AG04450 (cell line): ENCODE measurements around the gene ZFYVE27. TPM values are rescaled to one million over a fixed set of nuclear protein-coding genes. Genes with fewer than 3 reads are reported as not detected.

Source experiments
- CTCF ChIA-PET: fragments of 300-600, 350-600 bp; formaldehyde crosslinking; extraction: SDS; loops from one replicate; lab custom pipeline; 2022; ENCODE audit warnings: antibody characterized with exemption, inconsistent platforms; lab: Charles Lee
- POLR2A ChIA-PET: fragments of 350-600 bp; formaldehyde crosslinking; extraction: SDS; loops from one replicate; lab custom pipeline; 2021; ENCODE audit warnings: antibody characterized with exemption, inconsistent platforms; lab: Yijun Ruan, JAX
- DNase-seq: peaks from one replicate; pipeline ENCODE4 v3.0.0-alpha.2; 2011; ENCODE audit warnings: low read depth, low spot score
- H3K27ac ChIP-seq: one replicate; pipeline ENCODE4 v1.5.1; 2012; ENCODE audit warnings: low read depth, low read length, control low read depth
- H3K27me3 ChIP-seq: one replicate; pipeline ENCODE4 v1.6.0; 2012; ENCODE audit warnings: low read length; ENCODE audit not compliant: control insufficient read depth, insufficient read depth
- H3K4me3 ChIP-seq: 2 replicates; pipeline ENCODE4 v1.5.1; 2011; ENCODE audit warnings: mild to moderate bottlenecking, low read depth, low read length, control low read depth
- H3K9me3 ChIP-seq: 2 replicates; pipeline ENCODE4 v1.5.1; 2012; ENCODE audit warnings: low read length; ENCODE audit not compliant: control insufficient read depth, insufficient read depth
- CTCF ChIP-seq: IDR thresholded peaks from 2 replicates; pipeline ENCODE4 v1.5.1; 2011; ENCODE audit warnings: low read depth, low read length, control low read depth, inconsistent platforms
- polyA plus RNA-seq: library from polyadenylated mRNA; depleted of rRNA; stranded (reverse); fragments of >200 nt; gene quantifications from 2 replicates; pipeline ENCODE4 v1.2.3, GENCODE V29; 2011

The ZFYVE27 gene
- polyA plus RNA-seq, 1 experiment = 11.1 TPM

DNA sequence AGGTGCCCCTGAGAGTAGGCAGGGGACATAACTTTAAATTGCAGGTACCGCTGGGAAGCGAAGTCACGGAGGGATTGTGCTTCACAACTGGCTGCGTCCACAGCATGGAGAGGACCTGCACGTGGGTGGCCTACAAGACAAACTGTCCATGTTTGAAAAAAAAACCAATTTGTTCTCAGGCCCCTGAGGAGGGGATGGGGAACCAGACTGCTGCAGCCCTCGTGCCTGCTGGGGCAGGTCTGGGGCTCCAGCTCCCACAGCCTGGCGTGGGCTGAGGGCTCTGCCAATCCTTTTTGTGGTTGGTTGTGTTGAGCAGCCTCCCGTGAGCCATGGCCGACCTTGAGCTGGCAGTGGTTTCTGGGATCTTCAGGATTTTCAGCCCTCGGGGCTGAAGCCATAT, 25.1 kb downstream of the ZFYVE27 start:
- DNase-seq = no peak
- Histone ChIP-seq H3K27ac (no peak overlapping the region), H3K27me3 (no peaks in the 10 kb centered on the region), H3K4me3 (no peak overlapping the region), H3K9me3 (no peaks in the 10 kb centered on the region)
- ChIA-PET CTCF (no interaction called here), POLR2A (no interaction called here)
- no peak for TF ChIP-seq CTCF

DNA sequence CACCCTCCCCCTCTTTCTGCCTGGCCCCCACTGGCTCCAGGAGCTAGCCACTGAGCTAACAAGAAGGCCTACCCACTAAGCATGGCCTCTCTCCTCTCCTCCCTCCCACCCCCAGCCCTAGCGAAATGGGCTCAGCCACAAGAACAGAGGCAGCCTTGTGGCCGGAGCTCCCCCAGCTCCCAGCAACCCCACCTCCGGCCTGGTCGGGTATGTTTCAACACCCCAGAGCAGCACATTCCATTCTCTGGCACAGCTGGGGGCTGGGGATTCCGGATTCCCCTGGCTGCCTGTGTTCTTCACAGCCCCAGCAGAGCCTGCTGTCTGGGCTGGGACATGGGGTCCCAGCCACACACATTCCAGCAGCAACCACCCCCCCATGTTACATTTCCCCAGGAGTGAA, 25.9 kb downstream of the ZFYVE27 start:
- CTCF ChIA-PET = interaction anchor here (0.5 to 0.6 kb wide), 2 partner anchors 983 to 1281 kb away, joined by 3 to 4 read pairs; no protein-coding TSS in a partner anchor

GRCh38 chr10:97763411-97763810, 26.5 kb downstream of the ZFYVE27 start:
- TF ChIP-seq CTCF = no peak
- Histone ChIP-seq H3K9me3 (no peaks in the 10 kb centered on the region), H3K4me3 (no peak overlapping the region), H3K27ac (no peak overlapping the region), H3K27me3 (no peaks in the 10 kb centered on the region)
- ChIA-PET CTCF (interaction anchor here (0.6 to 1.8 kb wide), 3 partner anchors 29 to 1281 kb away, joined by 3 to 7 read pairs (median 6); no protein-coding TSS in a partner anchor), POLR2A (interaction anchor here (0.6 to 0.7 kb wide), 2 partner anchors 20 to 54 kb away, joined by 3 to 8 read pairs; no protein-coding TSS in a partner anchor)
- no peak for DNase-seq

More for the DNA sequence above, 25.9 kb downstream of the ZFYVE27 start:
- no peak overlapping the region for H3K4me3 ChIP-seq
- DNase-seq = no peak
- POLR2A ChIA-PET = interaction anchor here (0.6 to 0.9 kb wide), 2 partner anchors 9 to 20 kb away, joined by 3 to 4 read pairs; no protein-coding TSS in a partner anchor
- H3K27me3 ChIP-seq = no peaks in the 10 kb centered on the region
- TF ChIP-seq CTCF = no peak
- no peak overlapping the region for H3K27ac ChIP-seq
- H3K9me3 ChIP-seq = no peaks in the 10 kb centered on the region

GRCh38 chr10:97763947-97764346, 27.0 kb downstream of the ZFYVE27 start:
- ChIA-PET CTCF (interaction anchor here (0.6 to 1.8 kb wide), 2 partner anchors 28 to 85 kb away, joined by 6 to 7 read pairs; no protein-coding TSS in a partner anchor), POLR2A (interaction anchor here (0.7 kb wide), 1 partner anchor 54 kb away, joined by 8 read pairs; no protein-coding TSS in a partner anchor)
- H3K27ac ChIP-seq = no peak overlapping the region
- TF ChIP-seq CTCF = no peak
- no peaks in the 10 kb centered on the region for H3K9me3 ChIP-seq
- no peaks in the 10 kb centered on the region for H3K27me3 ChIP-seq
- DNase-seq = no peak
- no peak overlapping the region for H3K4me3 ChIP-seq

GRCh38 chr10:97764519-97764931, 27.6 kb downstream of the ZFYVE27 start:
- Histone ChIP-seq H3K4me3 (no peak overlapping the region), H3K9me3 (no peaks in the 10 kb centered on the region), H3K27ac (no peak overlapping the region), H3K27me3 (peaks cover 2% of the 10 kb centered on the region)
- no peak for TF ChIP-seq CTCF
- POLR2A ChIA-PET = no interaction called here
- DNase-seq = no peak
- CTCF ChIA-PET = interaction anchor here (1.8 kb wide), 1 partner anchor 28 kb away, joined by 7 read pairs; no protein-coding TSS in a partner anchor
